HG03571 (cell line): ENCODE measurements around the gene OR10G3.
"Not testable (repeated sequence)": the region's sequence is repeated elsewhere in the genome, so short reads cannot be mapped to it uniquely, and the experiment has no call there.

Source experiments
- ATAC-seq: cut with Tn5 transposase; IDR thresholded peaks from one replicate; pipeline ENCODE4 v1.9.1; 2021; ENCODE audit not compliant: unreplicated experiment

OR10G3 gene, protein sequence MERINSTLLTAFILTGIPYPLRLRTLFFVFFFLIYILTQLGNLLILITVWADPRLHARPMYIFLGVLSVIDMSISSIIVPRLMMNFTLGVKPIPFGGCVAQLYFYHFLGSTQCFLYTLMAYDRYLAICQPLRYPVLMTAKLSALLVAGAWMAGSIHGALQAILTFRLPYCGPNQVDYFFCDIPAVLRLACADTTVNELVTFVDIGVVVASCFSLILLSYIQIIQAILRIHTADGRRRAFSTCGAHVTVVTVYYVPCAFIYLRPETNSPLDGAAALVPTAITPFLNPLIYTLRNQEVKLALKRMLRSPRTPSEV

DNA sequence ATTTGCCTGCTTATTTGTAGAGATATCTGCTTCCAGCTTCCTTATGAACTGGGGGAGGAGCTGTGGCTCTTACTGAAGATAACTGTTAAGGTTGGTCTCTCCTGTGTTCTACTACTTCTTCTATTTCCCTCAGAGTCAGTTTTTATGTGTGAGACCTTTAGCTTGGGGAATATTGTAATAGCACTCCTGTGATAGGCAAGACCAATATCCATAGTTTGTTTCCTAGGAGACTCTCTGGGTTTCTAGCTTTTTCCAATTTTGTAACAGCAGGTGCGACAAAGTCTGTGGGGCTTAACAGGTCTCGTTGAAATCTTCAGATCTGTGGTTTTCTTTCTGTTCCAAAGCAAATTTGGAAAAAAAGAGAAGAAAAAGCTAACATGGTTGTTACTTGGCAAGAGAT is at the start of gene OR10G3:
Gene OR10G3, minus strand, starts transcription at position 101 of the 400 bp plus-strand sequence. CDS start 9,332 bp downstream, outside the sequence.
- no peak for ATAC-seq

- ATAC-seq, result no peak
Measured at GRCh38 chr14:21626491-21627230, 46.8 kb upstream of the OR10G3 start.

- ATAC-seq, result no peak
Measured at GRCh38 chr14:21617614-21618013, 37.7 kb upstream of the OR10G3 start.

- ATAC-seq, result no peak
Measured at GRCh38 chr14:21614240-21614639, 34.4 kb upstream of the OR10G3 start.

- ATAC-seq, result no peak
Measured at GRCh38 chr14:21612324-21612723, 32.4 kb upstream of the OR10G3 start.

- not testable (repeated sequence) for ATAC-seq
Measured at GRCh38 chr14:21602181-21602580, 22.3 kb upstream of the OR10G3 start.

GRCh38 chr14:21589317-21589716 is 9.4 kb upstream of the OR10G3 start:
- ATAC-seq, result no peak

DNA sequence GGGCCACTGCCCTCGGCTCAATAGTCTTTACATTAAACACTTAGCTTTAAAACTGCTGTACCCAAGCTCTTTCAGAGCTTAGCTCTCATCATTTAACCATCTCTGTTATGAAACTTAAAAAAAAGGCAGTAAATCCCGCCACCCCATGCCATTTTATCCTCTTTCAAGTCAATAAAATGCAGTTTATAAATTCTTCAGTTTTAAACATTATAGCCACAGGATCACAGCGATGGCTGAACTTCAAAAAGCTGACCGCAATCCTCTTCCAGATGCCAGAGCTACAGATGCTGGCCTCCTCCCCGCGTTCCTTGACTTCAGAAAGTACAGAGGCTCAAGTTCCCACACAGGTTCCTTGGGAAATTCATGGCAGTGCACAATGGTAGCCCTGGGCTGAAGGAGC is 4.2 kb downstream of the OR10G3 start:
- no peak for ATAC-seq

- no peak for ATAC-seq
Measured at GRCh38 chr14:21572604-21573003, 7.3 kb downstream of the OR10G3 start.

GRCh38 chr14:21558703-21559170 is 21.1 kb downstream of the OR10G3 start:
- no peak for ATAC-seq

DNA sequence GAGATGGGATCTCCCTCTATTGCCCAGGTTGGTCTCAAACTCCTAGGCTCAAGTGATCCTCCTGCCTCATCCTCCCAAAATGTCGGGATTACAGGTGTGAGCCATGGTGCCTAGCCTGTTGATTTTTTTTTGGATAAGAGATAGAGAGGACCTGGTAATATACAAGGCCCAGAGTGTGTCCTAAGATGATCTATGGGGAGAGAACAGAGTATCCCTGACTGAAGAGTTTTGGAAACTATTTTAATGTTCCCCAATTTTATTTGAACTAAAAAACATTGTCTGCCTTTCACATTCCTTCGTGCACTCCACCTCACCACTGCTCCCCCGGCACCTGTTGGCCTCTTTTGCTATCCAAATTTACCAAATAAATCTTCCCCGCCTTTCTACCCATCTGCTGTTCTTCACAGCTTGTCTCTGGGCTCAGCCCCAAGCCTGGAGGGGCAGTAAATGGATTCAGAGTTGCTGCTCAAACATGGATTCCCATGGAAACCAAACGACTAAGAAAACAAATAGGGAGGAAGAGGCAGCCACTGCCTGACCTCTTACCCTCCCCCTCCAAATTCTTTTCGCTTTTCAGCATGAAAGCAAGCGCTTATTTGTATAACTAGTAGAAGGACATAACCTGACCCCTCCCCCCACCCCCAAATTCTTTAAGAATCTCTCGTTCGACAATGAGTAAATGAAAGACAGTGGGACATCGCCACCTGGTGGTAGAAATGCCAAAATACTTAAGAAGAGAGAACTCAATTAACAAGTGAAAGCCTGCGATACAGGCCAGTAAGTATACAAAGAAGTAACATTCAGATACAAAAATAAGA is 22.6 kb downstream of the OR10G3 start:
- ATAC-seq, result no peak

- ATAC-seq, result no peak
Measured at GRCh38 chr14:21556378-21557083, 23.3 kb downstream of the OR10G3 start.

DNA sequence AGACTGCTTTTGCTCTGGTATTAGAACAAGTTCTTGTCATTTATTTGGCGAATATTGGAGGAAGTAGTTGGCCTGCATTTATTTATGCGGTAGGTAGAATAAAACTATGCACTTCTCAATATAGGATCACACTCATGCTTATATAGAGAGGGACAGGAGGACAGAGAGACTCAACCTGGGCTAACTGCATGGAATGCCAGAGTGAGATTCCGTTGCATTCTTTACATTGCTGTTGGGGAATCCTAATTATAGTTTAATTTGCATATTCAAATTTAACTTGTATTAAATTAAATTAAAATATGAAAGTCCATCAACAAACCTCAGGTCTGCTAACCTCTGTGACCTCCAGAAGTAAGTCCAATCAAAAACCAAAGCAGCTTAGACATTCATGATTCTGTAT is 26.6 kb downstream of the OR10G3 start:
- no peak for ATAC-seq

GRCh38 chr14:21544588-21544987 is 35.3 kb downstream of the OR10G3 start:
- ATAC-seq, result not testable (repeated sequence)

- ATAC-seq, result no peak
Measured at GRCh38 chr14:21543963-21544362, 35.9 kb downstream of the OR10G3 start.

GRCh38 chr14:21543521-21543960 is 36.3 kb downstream of the OR10G3 start:
- ATAC-seq, result no peak

DNA sequence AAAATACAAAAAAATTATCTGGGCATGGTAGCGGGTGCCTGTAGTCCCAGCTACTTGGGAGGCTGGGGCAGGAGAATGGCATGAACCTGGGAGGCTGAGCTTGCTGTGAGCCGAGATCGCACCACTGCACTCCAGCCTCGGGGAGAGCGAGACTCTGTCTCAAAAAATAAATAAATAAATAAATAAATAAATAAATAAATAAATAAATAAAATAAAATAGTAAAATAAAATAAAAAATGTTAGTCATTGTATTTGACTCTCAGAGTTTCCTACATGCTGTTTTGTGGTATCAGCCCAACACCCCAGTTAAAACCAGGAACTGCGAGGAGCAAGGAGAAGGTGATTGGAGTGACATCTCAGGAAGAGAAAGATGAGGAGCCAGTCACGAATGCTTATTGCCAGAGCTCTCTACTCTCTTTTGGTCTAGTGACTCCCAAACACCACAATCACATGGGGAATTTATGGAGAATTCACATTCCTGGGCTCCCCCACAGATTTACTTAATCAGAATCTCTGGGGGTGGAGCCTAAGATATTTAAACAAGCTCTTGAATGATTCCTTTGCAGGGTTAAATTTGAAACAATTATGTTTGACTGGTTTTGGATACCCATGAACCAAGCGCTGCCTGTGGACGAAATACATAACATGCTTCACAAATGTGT is 38.3 kb downstream of the OR10G3 start:
- no peak for ATAC-seq

DNA sequence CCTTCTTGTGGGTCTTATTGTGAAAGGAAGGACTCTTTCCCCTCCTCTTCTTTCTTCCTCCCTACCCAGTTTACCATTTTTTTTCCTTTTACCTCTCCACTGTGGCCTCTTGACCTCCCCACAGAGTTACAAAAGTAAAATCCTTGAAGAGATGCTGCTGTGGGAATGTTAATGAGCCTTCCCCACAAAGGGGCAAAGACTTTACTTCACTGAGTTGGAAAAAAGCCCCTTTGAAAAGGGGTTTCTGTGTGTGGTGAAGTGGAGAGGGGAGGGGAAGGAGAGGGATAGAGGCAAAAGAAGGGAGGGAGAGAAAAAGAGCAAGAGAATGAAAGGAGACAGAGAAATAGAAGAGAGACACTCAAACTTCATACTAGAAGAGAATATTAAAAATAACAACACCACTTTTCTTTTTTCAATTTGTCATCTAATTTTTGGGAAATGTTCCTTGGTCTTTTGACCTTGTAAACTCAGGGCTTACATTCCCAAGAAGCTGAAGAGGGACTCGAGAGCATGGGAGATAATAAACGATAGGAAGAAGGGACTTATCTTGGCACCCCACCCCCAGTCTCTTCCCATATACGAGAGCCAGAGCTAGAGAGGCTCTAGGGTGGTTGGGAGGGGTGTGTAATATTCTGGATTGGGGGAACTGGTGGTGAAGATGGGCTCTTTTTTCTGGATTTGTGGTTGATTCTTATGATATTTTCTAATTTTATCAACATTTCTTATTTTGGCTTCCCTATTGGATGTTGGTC is 40.5 kb downstream of the OR10G3 start:
- no peak for ATAC-seq

DNA sequence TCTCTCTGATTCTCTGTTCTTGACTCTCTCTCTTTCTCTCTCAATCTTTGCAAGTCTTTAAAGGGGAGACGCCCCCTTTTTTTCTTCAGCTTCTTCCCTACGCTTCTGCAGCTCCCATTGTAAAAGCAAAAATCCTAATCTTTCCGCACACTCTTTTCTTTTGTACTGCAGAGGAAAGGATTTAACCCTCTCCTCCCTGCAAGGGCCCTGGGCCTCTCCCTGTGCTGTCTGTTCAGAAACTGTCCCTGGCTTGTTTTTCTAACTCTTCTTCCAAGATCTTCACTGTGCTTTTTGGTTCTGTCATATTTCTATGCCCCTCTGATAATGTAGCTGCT is 42.8 kb downstream of the OR10G3 start:
- ATAC-seq, result no peak
